C4-2B (cell line): ENCODE measurements around the gene TOGARAM1.

Experiments used
- CTCF ChIP-seq: fragments of 450-650 bp; conservative IDR thresholded peaks from 2 replicates; pipeline ENCODE4 v1.5.1; 2017; ENCODE audit warnings: mild to moderate bottlenecking
- ZFX ChIP-seq: fragments of 450-650 bp; IDR thresholded peaks from 2 replicates; pipeline ENCODE4 v1.6.1; 2017

GRCh38 chr14:45057349-45057748 lies 95.4 kb downstream of the TOGARAM1 start:
- TF ChIP-seq CTCF (no peak), ZFX (no peak)
